HepG2 (cell line): ENCODE results near the gene CAMSAP2. TPM values are rescaled to one million over a fixed set of nuclear protein-coding genes. Genes with fewer than 3 reads are reported as not detected.
A peak's percentile ranks its signal among the peaks of the same experiment; 100 is the strongest.

Experiments used
- KLF16 ChIP-seq, 2 experiments: sonication (generic) in 1 of 2; formaldehyde crosslinking in 1 of 2; IDR thresholded peaks; 2 replicates each; pipeline versions ENCODE4 v1.6.1 to v1.8.0; 2016 to 2023; ENCODE audit warnings: missing genetic modification reagents in 2 of 2, missing compliant biosample characterization in 1 of 2
- MLXIP ChIP-seq: sonication (generic); formaldehyde crosslinking; IDR thresholded peaks from 2 replicates; pipeline ENCODE4 v1.9.0; 2021; ENCODE audit warnings: missing genetic modification reagents, borderline replicate concordance
- SAFB2 ChIP-seq: sonication (generic); formaldehyde crosslinking; IDR thresholded peaks from 2 replicates; pipeline ENCODE4 v1.5.1; 2020; ENCODE audit warnings: missing genetic modification reagents, low read depth, mild to moderate bottlenecking, borderline replicate concordance
- ZEB1 ChIP-seq: IDR thresholded peaks from 2 replicates; pipeline ENCODE4 v1.6.1; 2012; ENCODE audit warnings: mild to moderate bottlenecking, low read depth, inconsistent platforms; ENCODE audit not compliant: insufficient replicate concordance
- ZNF101 ChIP-seq: sonication (generic); formaldehyde crosslinking; IDR thresholded peaks from 2 replicates; pipeline ENCODE4 v1.4.0; 2020; ENCODE audit warnings: mild to moderate bottlenecking, low read depth, missing genetic modification reagents, borderline replicate concordance
- ZNF362 ChIP-seq: sonication (generic); formaldehyde crosslinking; IDR thresholded peaks from 2 replicates; pipeline ENCODE4 v1.4.0; 2020; ENCODE audit warnings: missing genetic modification reagents, mild to moderate bottlenecking, borderline replicate concordance
- ZNF577 ChIP-seq: sonication (generic); formaldehyde crosslinking; IDR thresholded peaks from 2 replicates; pipeline ENCODE4 v1.4.0; 2020; ENCODE audit warnings: mild to moderate bottlenecking, low read depth, missing genetic modification reagents, borderline replicate concordance
- ZNF652 ChIP-seq: IDR thresholded peaks from 2 replicates; pipeline ENCODE4 v1.6.1; 2016; ENCODE audit warnings: low read depth, borderline replicate concordance
- polyA plus RNA-seq, 8 experiments: library from polyadenylated mRNA; depleted of rRNA in 3 of 8; stranded (reverse) in 7 of 8; unstranded in 1 of 8; fragments of >200 nt; fragmentation: Illumina TruSeq in 4 of 8; extraction: Trizol in 4 of 8; gene quantifications; 2 replicates each; pipeline versions ENCODE4 v1.2.1 to v1.2.3, GENCODE V29; 2011 to 2016; ENCODE audit warnings: low read depth in 4 of 8, missing spikeins in 1 of 8, mixed read lengths in 1 of 8; ENCODE audit not compliant: insufficient read depth in 1 of 8
- total RNA-seq, 5 experiments: library from RNA; depleted of rRNA; stranded (reverse); fragments of >200 nt; fragmentation: Illumina TruSeq; extraction: Trizol; gene quantifications; 2 replicates each; pipeline ENCODE4 v1.2.3, GENCODE V29; 2016; ENCODE audit warnings: low read depth in 1 of 5
- TF ChIP-seq, protein P1 (sequence below): sonication (generic); formaldehyde crosslinking; IDR thresholded peaks from 2 replicates; pipeline ENCODE4; 2020; ENCODE audit warnings: missing genetic modification reagents, mild to moderate bottlenecking, borderline replicate concordance
- TF ChIP-seq, protein P2 (sequence below): sonication (generic); formaldehyde crosslinking; IDR thresholded peaks from 2 replicates; pipeline ENCODE4 v1.4.0; 2020; ENCODE audit warnings: mild to moderate bottlenecking, low read depth, missing genetic modification reagents
- TF ChIP-seq, protein P3 (sequence below): sonication (generic); formaldehyde crosslinking; IDR thresholded peaks from 2 replicates; pipeline ENCODE4 v1.9.0; 2021; ENCODE audit warnings: missing genetic modification reagents, borderline replicate concordance

Gene CAMSAP2
- total and polyA plus RNA-seq, 2 of the 13 experiments (the other 11 are each of a cell fraction or from before 2014, with no cell fraction given), result 3.4 to 8.2 TPM

DNA sequence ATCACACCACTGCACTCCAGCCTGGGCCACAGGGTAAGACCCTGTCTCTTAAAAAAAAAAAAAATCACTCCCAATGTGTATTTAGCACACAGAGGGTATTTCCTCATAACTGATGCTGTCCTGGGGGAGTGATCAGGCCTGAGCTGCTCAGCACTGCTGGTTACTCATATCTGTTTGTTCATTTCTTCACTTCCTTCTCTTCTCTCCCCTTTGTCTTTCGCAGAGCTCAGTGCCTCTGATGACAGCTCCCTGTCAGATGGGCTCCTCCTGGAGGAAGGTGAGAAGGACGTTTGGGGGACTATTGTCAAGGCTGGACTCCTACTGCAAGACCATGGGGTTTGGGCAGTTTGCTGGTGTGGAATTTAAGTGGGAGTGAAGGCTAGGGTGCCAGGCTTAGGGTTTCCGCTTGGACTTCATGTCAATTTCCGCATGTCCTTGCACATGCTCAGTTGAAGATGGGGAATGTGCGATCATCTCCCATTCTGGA, 169.0 kb downstream of the CAMSAP2 start (continued):
- TF ChIP-seq, protein P1, sequence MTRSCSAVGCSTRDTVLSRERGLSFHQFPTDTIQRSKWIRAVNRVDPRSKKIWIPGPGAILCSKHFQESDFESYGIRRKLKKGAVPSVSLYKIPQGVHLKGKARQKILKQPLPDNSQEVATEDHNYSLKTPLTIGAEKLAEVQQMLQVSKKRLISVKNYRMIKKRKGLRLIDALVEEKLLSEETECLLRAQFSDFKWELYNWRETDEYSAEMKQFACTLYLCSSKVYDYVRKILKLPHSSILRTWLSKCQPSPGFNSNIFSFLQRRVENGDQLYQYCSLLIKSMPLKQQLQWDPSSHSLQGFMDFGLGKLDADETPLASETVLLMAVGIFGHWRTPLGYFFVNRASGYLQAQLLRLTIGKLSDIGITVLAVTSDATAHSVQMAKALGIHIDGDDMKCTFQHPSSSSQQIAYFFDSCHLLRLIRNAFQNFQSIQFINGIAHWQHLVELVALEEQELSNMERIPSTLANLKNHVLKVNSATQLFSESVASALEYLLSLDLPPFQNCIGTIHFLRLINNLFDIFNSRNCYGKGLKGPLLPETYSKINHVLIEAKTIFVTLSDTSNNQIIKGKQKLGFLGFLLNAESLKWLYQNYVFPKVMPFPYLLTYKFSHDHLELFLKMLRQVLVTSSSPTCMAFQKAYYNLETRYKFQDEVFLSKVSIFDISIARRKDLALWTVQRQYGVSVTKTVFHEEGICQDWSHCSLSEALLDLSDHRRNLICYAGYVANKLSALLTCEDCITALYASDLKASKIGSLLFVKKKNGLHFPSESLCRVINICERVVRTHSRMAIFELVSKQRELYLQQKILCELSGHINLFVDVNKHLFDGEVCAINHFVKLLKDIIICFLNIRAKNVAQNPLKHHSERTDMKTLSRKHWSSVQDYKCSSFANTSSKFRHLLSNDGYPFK (CRISPR knock-in tag), result no peak
- no peak for TF ChIP-seq ZNF652 (CRISPR knock-in tag)
- TF ChIP-seq, protein P2, sequence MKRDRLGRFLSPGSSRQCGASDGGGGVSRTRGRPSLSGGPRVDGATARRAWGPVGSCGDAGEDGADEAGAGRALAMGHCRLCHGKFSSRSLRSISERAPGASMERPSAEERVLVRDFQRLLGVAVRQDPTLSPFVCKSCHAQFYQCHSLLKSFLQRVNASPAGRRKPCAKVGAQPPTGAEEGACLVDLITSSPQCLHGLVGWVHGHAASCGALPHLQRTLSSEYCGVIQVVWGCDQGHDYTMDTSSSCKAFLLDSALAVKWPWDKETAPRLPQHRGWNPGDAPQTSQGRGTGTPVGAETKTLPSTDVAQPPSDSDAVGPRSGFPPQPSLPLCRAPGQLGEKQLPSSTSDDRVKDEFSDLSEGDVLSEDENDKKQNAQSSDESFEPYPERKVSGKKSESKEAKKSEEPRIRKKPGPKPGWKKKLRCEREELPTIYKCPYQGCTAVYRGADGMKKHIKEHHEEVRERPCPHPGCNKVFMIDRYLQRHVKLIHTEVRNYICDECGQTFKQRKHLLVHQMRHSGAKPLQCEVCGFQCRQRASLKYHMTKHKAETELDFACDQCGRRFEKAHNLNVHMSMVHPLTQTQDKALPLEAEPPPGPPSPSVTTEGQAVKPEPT, result no peak
- TF ChIP-seq, protein P3, sequence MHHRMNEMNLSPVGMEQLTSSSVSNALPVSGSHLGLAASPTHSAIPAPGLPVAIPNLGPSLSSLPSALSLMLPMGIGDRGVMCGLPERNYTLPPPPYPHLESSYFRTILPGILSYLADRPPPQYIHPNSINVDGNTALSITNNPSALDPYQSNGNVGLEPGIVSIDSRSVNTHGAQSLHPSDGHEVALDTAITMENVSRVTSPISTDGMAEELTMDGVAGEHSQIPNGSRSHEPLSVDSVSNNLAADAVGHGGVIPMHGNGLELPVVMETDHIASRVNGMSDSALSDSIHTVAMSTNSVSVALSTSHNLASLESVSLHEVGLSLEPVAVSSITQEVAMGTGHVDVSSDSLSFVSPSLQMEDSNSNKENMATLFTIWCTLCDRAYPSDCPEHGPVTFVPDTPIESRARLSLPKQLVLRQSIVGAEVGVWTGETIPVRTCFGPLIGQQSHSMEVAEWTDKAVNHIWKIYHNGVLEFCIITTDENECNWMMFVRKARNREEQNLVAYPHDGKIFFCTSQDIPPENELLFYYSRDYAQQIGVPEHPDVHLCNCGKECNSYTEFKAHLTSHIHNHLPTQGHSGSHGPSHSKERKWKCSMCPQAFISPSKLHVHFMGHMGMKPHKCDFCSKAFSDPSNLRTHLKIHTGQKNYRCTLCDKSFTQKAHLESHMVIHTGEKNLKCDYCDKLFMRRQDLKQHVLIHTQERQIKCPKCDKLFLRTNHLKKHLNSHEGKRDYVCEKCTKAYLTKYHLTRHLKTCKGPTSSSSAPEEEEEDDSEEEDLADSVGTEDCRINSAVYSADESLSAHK (CRISPR knock-in tag), result no peak
- no peak for TF ChIP-seq SAFB2 (CRISPR knock-in tag)
- TF ChIP-seq ZNF101 (CRISPR knock-in tag), result no peak
- TF ChIP-seq MLXIP, result no peak
- TF ChIP-seq KLF16 (CRISPR knock-in tag; IDR thresholded peaks at IDR 0.05), result no peak
- peak; percentile 86 for TF ChIP-seq ZNF362 (CRISPR knock-in tag)
- TF ChIP-seq ZNF577 (CRISPR knock-in tag), result no peak
- no peak for TF ChIP-seq ZEB1
